ENCODE measurements around the gene FERMT3.
"Not testable (repeated sequence)": the region's sequence is repeated elsewhere in the genome, so short reads cannot be mapped to it uniquely, and the experiment has no call there.

FERMT3 gene

DNA sequence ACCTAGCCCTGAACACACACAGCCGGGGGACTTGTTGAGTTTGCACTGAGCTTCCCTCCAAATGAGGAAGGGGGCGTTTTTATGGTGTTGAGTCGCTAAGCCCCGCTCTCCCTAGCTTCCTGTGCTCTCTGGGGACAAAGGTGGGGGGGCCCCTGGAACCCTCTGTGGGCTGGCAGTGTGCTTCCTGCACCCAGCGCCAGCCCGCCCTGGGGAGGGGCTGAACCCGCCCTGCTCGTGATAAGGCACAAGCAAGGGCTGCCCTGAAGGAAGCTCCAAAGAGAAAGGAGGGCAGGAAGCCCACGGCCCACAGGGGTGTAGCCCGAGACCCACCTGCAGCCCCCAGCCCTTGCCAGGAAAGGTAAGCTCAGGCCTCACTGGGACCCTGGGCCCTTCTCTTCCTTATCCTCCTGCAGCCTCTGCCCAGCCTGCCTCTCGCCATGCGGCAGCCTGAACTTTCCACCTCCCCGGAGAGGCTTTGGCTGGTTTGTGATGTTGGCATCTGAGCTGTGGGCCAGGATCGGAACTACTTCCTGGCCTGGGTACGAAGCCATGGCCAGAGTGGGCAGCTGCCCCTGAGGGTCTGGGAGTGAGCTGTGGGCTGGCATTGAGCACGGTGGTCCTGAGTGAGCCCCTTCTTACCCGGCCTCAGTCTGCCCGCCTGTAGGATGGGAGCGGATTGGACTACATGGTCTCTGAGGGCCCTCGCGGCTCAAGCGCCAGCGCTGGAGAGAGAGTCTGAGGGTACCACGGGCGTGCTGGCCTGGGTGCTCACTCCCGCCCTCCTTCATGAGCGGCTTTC is at the start of gene FERMT3:
FERMT3 (plus strand) TSS at position 265 of the 799 bp plus-strand sequence. CDS start 644 bp downstream, outside the sequence.
- DNase-seq (ENCODE audit: low read depth, low spot score), result no peak

- DNase-seq (ENCODE audit: low read depth, low spot score), result no peak
Measured at GRCh38 chr11:64157631-64158394, 48.7 kb upstream of the FERMT3 start.

DNA sequence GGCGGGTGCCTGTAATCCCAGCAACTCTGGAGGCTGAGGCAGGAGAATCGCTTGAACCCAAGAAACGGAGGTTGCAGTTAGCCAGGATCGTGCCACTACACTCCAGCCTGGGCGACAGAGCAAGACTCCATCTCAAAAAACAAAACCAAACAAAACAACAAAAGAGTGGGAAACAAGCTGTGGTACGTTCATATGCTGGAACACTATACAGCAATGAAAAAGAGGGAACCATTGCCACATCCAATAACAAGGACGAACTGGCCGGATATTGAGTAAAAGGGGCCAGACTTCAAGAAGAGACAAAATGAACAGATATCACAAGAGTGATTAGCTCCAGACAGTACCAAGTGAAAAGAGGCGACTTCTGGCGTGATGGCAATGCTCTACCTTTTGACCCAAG is 45.5 kb upstream of the FERMT3 start:
- no peak for DNase-seq (ENCODE audit: low read depth, low spot score)

- not testable (repeated sequence) for DNase-seq (ENCODE audit: low read depth, low spot score)
Measured at GRCh38 chr11:64162769-64163168, 43.8 kb upstream of the FERMT3 start.

- DNase-seq (ENCODE audit: low read depth, low spot score), result no peak
Measured at GRCh38 chr11:64163951-64164350, 42.6 kb upstream of the FERMT3 start.

GRCh38 chr11:64164392-64165312 is 41.9 kb upstream of the FERMT3 start:
- DNase-seq (ENCODE audit: low read depth, low spot score), result peak; percentile 48

- no peak for DNase-seq (ENCODE audit: low read depth, low spot score)
Measured at GRCh38 chr11:64165481-64165841, 41.1 kb upstream of the FERMT3 start.

GRCh38 chr11:64165842-64166635 is 40.5 kb upstream of the FERMT3 start, which contains the start of gene MACROD1:
Gene MACROD1 (minus strand): TSS chr11:64166113. CDS start chr11:64165994, 119 bp downstream.
- DNase-seq (ENCODE audit: low read depth, low spot score), result peak; percentile 95

- no peak for DNase-seq (ENCODE audit: low read depth, low spot score)
Measured at GRCh38 chr11:64170419-64170818, 36.1 kb upstream of the FERMT3 start.

DNA sequence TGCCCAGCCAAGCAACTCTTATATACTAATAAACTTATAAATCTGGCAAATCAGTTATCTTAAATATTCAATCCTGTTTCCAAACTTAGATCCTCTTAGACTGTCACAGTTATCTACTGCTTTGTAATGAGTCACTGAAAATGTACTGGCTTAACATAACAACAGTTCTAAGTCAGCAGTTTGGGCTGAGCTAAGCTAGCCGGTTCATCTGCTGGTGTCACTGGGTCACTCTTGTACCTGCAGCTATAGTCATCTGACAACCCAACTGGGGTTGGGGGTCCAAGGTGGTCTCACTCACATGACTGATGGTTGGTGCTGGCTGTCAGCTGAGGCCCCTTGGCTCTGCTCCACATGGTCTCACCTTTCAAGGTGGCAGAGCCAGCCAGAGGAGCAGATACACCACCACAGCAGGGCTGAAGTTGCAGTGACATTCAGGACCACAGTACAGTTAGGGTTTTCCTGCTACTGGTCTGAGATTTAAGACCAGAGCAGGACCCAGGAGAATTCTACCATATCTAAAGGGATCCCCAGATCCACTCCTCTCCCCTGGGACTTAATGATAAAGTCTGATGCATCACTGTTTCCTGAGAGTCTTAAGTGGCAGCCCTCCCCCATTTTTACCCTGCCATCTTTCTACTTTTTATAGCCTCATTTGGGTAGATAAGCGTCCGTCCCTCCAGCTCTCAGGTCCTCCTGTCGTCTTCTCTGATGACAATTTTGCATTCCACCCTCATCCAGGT is 32.7 kb upstream of the FERMT3 start:
- no peak for DNase-seq (ENCODE audit: low read depth, low spot score)

- no peak for DNase-seq (ENCODE audit: low read depth, low spot score)
Measured at GRCh38 chr11:64176751-64177150, 29.8 kb upstream of the FERMT3 start.

- no peak for DNase-seq (ENCODE audit: low read depth, low spot score)
Measured at GRCh38 chr11:64178203-64178602, 28.3 kb upstream of the FERMT3 start.

- DNase-seq (ENCODE audit: low read depth, low spot score), result no peak
Measured at GRCh38 chr11:64178951-64179639, 27.4 kb upstream of the FERMT3 start.

GRCh38 chr11:64180891-64181290 is 25.6 kb upstream of the FERMT3 start:
- no peak for DNase-seq (ENCODE audit: low read depth, low spot score)

DNA sequence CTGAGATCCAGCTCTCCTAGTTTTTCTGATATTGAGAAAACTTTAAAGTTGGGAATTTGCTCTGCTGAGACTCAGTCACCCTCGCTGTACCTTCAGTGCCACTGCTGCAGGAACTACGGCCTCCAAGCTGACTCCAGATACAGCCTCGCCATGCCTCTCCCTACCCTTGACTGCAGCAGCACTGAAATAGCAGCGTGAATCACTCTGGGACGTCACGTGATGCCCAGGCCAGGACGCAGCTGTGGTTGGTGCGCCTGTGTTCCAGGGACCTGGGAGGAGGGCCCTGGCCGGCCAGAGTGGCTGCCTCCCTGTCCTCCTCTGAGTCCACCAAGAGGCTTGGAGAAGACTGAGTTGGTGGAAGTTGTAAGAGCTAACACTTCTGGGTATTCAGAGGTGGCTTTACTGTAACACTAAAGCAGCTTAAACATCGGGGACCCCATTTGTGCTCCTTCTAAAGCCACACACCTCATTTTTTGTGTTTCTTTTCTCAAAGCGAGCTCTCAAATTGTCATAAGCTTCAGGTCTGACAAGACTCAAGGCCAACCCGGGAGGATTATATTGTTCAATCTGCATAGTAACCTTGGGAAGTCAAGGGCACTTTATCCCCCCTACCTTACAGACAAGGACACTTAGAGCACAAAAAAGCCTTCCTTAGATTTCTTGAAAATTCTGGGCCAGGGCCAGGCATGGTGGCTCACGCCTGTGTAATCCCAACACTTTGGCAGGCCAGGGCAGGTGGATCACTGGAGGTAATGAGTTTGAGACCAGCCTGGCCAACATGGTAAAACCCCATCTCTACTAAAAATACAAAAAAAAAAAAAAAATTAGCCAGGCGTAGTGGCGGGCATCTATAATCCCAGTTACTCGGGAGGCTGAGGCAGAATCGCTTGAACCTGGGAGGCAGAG is 24.8 kb upstream of the FERMT3 start:
- peak; percentile 91 for DNase-seq (ENCODE audit: low read depth, low spot score)

- DNase-seq (ENCODE audit: low read depth, low spot score), result no peak
Measured at GRCh38 chr11:64183890-64184289, 22.6 kb upstream of the FERMT3 start.

DNA sequence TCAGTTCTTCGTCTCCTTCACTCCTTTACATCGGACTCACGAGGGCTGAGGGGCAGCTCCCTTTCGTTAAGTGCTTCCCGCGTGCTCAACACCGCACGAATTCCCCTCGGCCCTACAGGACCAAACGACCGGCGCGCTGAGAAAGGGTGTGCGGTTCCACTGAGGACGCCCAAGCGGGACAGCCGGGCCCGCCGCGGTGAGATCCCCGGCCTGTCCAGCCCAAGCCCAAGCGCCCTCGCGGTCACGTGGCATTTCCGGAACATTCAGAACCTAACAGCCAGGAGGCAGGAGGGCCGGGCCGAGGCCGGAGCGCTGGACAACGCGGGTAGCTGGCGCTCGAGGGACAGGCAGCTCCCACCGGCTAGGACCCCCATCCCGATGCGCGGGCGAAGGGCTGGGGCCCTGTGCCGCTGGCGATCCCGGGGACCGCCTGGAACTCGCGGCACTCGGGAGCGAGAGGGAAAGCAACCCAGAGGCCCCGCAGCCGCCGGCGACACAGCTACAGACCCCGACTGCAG is 21.3 kb upstream of the FERMT3 start:
- DNase-seq (ENCODE audit: low read depth, low spot score), result no peak
